Cardiac muscle cell (in vitro differentiated cells and primary cell): ENCODE measurements around the gene DET1. TPM values are rescaled to one million over a fixed set of nuclear protein-coding genes. Genes with fewer than 3 reads are reported as not detected.
A peak's percentile ranks its signal among the peaks of the same experiment; 100 is the strongest.

Source experiments
- DNase-seq, 2 donors: peaks; one replicate each; pipeline versions ENCODE4 v3.0.0 to v3.0.0-alpha.2; 2010 to 2017; ENCODE audit warnings: low read depth in 1 of 2, low spot score in 1 of 2
- H3K27ac ChIP-seq: fragments of 200-600 bp; sonication (generic); 2 replicates; pipeline ENCODE4 v1.5.1; 2016
- H3K27me3 ChIP-seq: fragments of 200-600 bp; sonication (generic); 2 replicates; pipeline ENCODE4 v1.6.0; 2016; ENCODE audit warnings: control low read depth
- H3K36me3 ChIP-seq: fragments of 200-600 bp; sonication (generic); 2 replicates; pipeline ENCODE4 v1.5.1; 2016; ENCODE audit warnings: control low read depth
- H3K4me1 ChIP-seq: fragments of 200-600 bp; sonication (generic); 2 replicates; pipeline ENCODE4 v1.8.1; 2017; ENCODE audit warnings: low read depth, mild to moderate bottlenecking, mixed run types
- H3K4me3 ChIP-seq: fragments of 200-600 bp; sonication (generic); 2 replicates; pipeline ENCODE4 v1.5.1; 2016; ENCODE audit warnings: mild to moderate bottlenecking
- H3K9me3 ChIP-seq: fragments of 200-600 bp; sonication (generic); 2 replicates; pipeline ENCODE4 v1.5.1; 2017; ENCODE audit warnings: low read depth, mild to moderate bottlenecking, control low read depth
- polyA plus RNA-seq: library from polyadenylated mRNA; unstranded; fragments of >200 nt; fragmentation: Nextera tagmentation; extraction: Ambion mirVana; gene quantifications from 2 replicates; pipeline ENCODE4 v1.2.1, GENCODE V29; 2016
- total RNA-seq: library from RNA; depleted of rRNA; stranded (reverse); fragments of >200 nt; gene quantifications from 2 replicates; pipeline ENCODE4 v1.2.3, GENCODE V29; 2016
- TF ChIP-seq, protein P1 (sequence below): IDR thresholded peaks from 2 replicates; pipeline ENCODE4 v1.5.1; 2012; ENCODE audit warnings: low read depth, mild to moderate bottlenecking, low read length

The DET1 gene
- total and polyA plus RNA-seq, 2 experiments from 2014 or later: 10.6 to 18.0 TPM

DNA sequence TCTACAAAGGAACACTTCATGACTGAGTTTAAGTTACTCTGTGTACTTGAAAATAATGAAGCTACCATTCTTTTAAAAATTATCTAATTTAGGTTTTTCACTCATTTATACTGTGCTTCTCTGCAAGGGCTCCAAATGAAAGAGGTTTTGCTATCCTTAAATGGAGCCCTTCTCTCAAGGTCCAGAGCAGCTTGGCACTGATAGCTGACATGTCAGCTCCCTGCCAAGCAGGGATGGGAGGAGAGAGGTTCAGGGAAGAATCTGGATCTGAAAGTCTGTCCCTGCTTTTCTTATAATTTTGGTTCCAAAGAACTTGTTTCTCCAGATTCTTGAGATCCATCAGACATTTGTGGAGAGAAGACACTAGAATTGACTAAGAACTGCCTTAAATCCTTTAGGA is 39.9 kb downstream of the DET1 start:
- Histone ChIP-seq H3K4me1 (no peaks in the 10 kb centered on the region), H3K27me3 (no peaks in the 10 kb centered on the region), H3K36me3 (peaks cover 9% of the 10 kb centered on the region), H3K9me3 (no peaks in the 10 kb centered on the region), H3K4me3 (no peak overlapping the region), H3K27ac (no peak overlapping the region)
- TF ChIP-seq, protein P1, sequence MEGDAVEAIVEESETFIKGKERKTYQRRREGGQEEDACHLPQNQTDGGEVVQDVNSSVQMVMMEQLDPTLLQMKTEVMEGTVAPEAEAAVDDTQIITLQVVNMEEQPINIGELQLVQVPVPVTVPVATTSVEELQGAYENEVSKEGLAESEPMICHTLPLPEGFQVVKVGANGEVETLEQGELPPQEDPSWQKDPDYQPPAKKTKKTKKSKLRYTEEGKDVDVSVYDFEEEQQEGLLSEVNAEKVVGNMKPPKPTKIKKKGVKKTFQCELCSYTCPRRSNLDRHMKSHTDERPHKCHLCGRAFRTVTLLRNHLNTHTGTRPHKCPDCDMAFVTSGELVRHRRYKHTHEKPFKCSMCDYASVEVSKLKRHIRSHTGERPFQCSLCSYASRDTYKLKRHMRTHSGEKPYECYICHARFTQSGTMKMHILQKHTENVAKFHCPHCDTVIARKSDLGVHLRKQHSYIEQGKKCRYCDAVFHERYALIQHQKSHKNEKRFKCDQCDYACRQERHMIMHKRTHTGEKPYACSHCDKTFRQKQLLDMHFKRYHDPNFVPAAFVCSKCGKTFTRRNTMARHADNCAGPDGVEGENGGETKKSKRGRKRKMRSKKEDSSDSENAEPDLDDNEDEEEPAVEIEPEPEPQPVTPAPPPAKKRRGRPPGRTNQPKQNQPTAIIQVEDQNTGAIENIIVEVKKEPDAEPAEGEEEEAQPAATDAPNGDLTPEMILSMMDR: no peak
- no peak for DNase-seq

DNA sequence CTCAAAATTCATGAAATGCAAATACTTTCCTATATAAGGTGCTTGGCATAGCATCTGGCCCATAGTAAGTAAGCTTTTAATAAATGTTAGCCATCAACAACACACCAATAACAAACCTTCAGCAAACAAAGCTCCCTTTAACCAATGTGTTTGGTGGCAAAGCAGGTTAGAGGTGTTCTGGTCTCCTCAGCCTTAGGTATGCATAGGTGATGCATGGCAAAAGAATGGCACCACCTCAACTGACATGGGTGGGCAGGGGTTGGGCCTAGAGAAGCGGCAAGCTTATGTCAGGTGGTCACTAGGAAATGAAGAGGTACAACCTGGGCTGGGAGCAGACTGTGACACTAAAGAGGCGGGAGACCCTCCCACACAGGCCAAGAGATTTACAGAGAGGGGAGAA is 40.8 kb downstream of the DET1 start:
- Histone ChIP-seq H3K4me1 (no peaks in the 10 kb centered on the region), H3K36me3 (peaks cover 9% of the 10 kb centered on the region)

DNA sequence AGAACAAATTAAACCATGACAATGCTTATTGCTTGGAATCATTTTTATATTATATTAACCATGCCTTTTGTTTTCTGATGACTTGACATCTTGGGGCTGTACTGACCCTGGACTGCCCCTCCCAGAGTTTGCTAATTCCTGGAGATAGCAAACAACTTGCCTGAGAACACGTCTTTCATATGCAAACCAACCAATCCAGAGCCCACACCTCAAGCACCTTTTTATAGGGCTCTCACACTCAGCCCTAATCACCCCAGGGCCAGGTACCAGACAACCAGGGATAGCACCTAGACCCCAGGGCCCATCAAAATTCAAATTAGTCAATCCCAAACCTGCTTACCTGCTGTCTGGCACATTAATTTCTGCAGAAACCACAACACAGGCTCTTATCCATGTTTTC is 42.0 kb downstream of the DET1 start:
- Histone ChIP-seq H3K4me1 (peaks cover 1% of the 10 kb centered on the region), H3K9me3 (no peaks in the 10 kb centered on the region), H3K4me3 (no peak overlapping the region), H3K36me3 (peaks cover 7% of the 10 kb centered on the region), H3K27ac (no peak overlapping the region), H3K27me3 (no peaks in the 10 kb centered on the region)
- TF ChIP-seq, protein P1: no peak
- no peak for DNase-seq

More for the DNA sequence above, 40.8 kb downstream of the DET1 start:
- H3K27ac ChIP-seq: no peak overlapping the region
- DNase-seq: no peak
- no peak overlapping the region for H3K4me3 ChIP-seq
- H3K27me3 ChIP-seq: no peaks in the 10 kb centered on the region
- H3K9me3 ChIP-seq: no peaks in the 10 kb centered on the region
- TF ChIP-seq, protein P1: no peak

DNA sequence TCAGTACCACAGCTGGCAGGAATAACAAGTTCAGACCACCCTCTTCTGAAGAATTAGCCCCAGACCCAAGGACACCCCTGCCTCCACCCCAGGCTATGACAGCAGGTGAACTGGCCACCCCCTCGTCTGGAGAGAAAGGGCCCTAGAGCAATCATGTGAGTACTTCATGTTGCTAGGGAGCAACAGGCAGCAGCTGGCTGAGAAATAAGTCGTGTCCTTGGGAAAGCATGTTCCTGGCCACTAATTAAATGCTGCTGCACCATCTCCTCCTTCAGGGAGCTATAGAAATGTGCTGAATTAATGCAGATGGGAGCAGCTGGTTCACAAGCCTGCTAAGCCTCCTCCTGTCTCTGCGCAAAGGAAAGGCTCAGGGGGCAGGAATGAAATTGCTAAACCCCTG is 47.5 kb downstream of the DET1 start:
- TF ChIP-seq, protein P1: no peak
- Histone ChIP-seq H3K27ac (peak overlapping the region; percentile 12), H3K27me3 (no peaks in the 10 kb centered on the region), H3K4me3 (no peak overlapping the region), H3K4me1 (peaks cover 23% of the 10 kb centered on the region), H3K9me3 (no peaks in the 10 kb centered on the region), H3K36me3 (no peaks in the 10 kb centered on the region)
- peak in 1 of 2 donors; percentile 33 for DNase-seq

DNA sequence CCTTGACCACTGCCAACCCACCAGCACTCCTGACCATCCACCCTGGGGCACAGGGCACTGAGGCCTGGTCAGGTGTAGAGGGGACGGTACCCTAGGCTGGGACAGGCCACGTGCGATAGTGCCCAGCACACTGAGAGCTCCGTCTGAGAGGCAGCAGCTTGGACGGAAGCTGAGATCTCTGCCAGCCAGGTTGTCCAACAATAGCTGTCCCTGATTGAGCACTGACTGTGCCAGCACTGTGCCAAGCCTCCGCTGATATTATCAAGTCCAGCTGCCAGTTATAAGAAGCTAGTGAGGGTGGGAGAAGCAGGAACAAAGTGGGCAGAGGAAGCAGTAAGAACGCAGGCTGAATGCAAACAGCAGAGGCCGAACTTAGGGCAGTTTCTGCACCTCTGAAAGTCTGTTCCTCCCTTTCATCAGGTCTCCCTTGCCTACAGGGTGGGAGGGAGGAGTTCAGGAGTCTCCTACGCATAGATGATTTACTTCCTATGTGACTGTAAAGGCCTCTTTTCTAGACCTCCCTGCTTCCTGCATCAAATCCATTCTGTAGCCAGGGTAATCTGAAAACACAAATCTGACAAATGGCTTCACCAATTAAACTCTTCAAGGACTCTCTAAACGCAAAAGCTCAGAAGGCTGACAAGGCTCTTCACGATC is 49.2 kb downstream of the DET1 start:
- H3K9me3 ChIP-seq: no peaks in the 10 kb centered on the region
- H3K27me3 ChIP-seq: no peaks in the 10 kb centered on the region
- peaks cover 23% of the 10 kb centered on the region for H3K4me1 ChIP-seq
- H3K4me3 ChIP-seq: no peak overlapping the region
- H3K36me3 ChIP-seq: no peaks in the 10 kb centered on the region
- no peak for DNase-seq
- no peak overlapping the region for H3K27ac ChIP-seq
- TF ChIP-seq, protein P1: no peak
